SK-N-SH (cell line): Measurements from ENCODE around the gene OBSCN. TPM values are rescaled to one million over a fixed set of nuclear protein-coding genes. Genes with fewer than 3 reads are reported as not detected.

ENCODE experiments used
- CTCF ChIA-PET: fragments of 300-600, 350-600 bp; formaldehyde crosslinking; extraction: SDS; loops from one replicate; lab custom pipeline; 2021; lab: Yijun Ruan, JAX
- POLR2A ChIA-PET: fragments of 350-600 bp; sonication (Branson Sonifier 250); formaldehyde crosslinking; extraction: SDS; loops from one replicate; lab custom pipeline; 2020; ENCODE audit warnings: antibody characterized with exemption, inconsistent platforms; lab: Yijun Ruan, JAX
- DNase-seq: peaks from one replicate; pipeline ENCODE4 v3.0.0; 2012
- H2AFZ ChIP-seq: fragments of 200-600 bp; sonication (generic); 2 replicates; pipeline ENCODE4 v1.8.1; 2016; ENCODE audit warnings: antibody characterized with exemption, mild to moderate bottlenecking, low read depth
- H3F3A ChIP-seq: fragments of 200-600 bp; sonication (generic); replicated peaks from 2 replicates; pipeline ENCODE3; 2016; ENCODE audit warnings: antibody characterized with exemption, mild to moderate bottlenecking; ENCODE audit not compliant: insufficient read depth
- H3K27ac ChIP-seq, 2 experiments: fragments of 200-500 bp in 1 of 2; fragments of 200-600 bp in 1 of 2; sonication (Bioruptor generic) in 1 of 2; sonication (generic), shearing (Covaris generic) in 1 of 2; 2 replicates each; pipeline versions ENCODE4 v1.5.1 to v1.6.1; 2014 to 2016; ENCODE audit warnings: low read depth in 2 of 2, inconsistent platforms in 1 of 2, low read length in 1 of 2, mild to moderate bottlenecking in 1 of 2, mixed read lengths in 1 of 2
- H3K27me3 ChIP-seq: fragments of 200-600 bp; sonication (generic), shearing (Covaris generic); 2 replicates; pipeline ENCODE4 v1.6.1; 2016; ENCODE audit warnings: mixed run types; ENCODE audit not compliant: insufficient read depth
- H3K36me3 ChIP-seq, 2 experiments: fragments of 200-500 bp in 1 of 2; fragments of 200-600 bp in 1 of 2; sonication (Bioruptor generic) in 1 of 2; sonication (generic) in 1 of 2; replicated peaks in 1 of 2; 2 replicates each; pipeline versions ENCODE3 to v1.5.1; 2014 to 2016; ENCODE audit warnings: low read length in 1 of 2, mild to moderate bottlenecking in 1 of 2; ENCODE audit not compliant: insufficient read depth in 2 of 2, control insufficient read depth in 1 of 2
- H3K4me1 ChIP-seq, 2 experiments: fragments of 200-500 bp in 1 of 2; fragments of 200-600 bp in 1 of 2; sonication (Bioruptor generic) in 1 of 2; sonication (generic), shearing (Covaris generic) in 1 of 2; 2 replicates each; pipeline versions ENCODE4 v1.5.1 to v1.6.1; 2014 to 2016; ENCODE audit warnings: low read depth in 1 of 2, low read length in 1 of 2, mixed run types in 1 of 2; ENCODE audit not compliant: insufficient read depth in 2 of 2, control insufficient read depth in 1 of 2
- H3K4me2 ChIP-seq: fragments of 200-600 bp; sonication (generic), shearing (Covaris generic); 2 replicates; pipeline ENCODE4 v1.6.1; 2017; ENCODE audit warnings: mixed run types
- H3K4me3 ChIP-seq, 2 experiments: fragments of 200-500 bp in 1 of 2; fragments of 200-600 bp in 1 of 2; sonication (Bioruptor generic) in 1 of 2; sonication (generic), shearing (Covaris generic) in 1 of 2; 2 replicates each; pipeline versions ENCODE4 v1.5.1 to v1.8.1; 2014 to 2016; ENCODE audit warnings: low read depth in 2 of 2, inconsistent platforms in 1 of 2, low read length in 1 of 2, mild to moderate bottlenecking in 1 of 2, mixed read lengths in 1 of 2, moderate library complexity in 1 of 2
- H3K79me2 ChIP-seq: fragments of 200-600 bp; sonication (generic); 2 replicates; pipeline ENCODE4 v1.8.1; 2017; ENCODE audit warnings: mild to moderate bottlenecking; ENCODE audit not compliant: insufficient read depth
- H3K9ac ChIP-seq: fragments of 200-600 bp; sonication (generic); 2 replicates; pipeline ENCODE4 v1.6.1; 2017; ENCODE audit warnings: mixed run types
- H3K9me2 ChIP-seq: fragments of 200-600 bp; sonication (generic); 2 replicates; pipeline ENCODE4 v1.6.1; 2017; ENCODE audit warnings: mixed run types
- H3K9me3 ChIP-seq: fragments of 200-600 bp; sonication (generic); 2 replicates; pipeline ENCODE4 v1.6.1; 2017; ENCODE audit warnings: mixed run types, mild to moderate bottlenecking, moderate library complexity
- H4K20me1 ChIP-seq: fragments of 200-600 bp; sonication (generic); 2 replicates; pipeline ENCODE4 v1.6.1; 2017; ENCODE audit warnings: mild to moderate bottlenecking, mixed run types; ENCODE audit not compliant: insufficient read depth
- ELF1 ChIP-seq: IDR thresholded peaks from 2 replicates; pipeline ENCODE4 v1.4.0; 2012
- GABPA ChIP-seq: IDR thresholded peaks from 2 replicates; pipeline ENCODE4 v1.4.0; 2012; ENCODE audit warnings: low read depth, mild to moderate bottlenecking
- GATA2 ChIP-seq: sonication (generic); formaldehyde crosslinking; IDR thresholded peaks from 2 replicates; pipeline ENCODE4 v1.5.0; 2020; ENCODE audit warnings: mild to moderate bottlenecking, missing genetic modification reagents
- IRF3 ChIP-seq: fragments of 150-350 bp; IDR thresholded peaks from 2 replicates; pipeline ENCODE4 v1.6.1; 2016; ENCODE audit warnings: mild to moderate bottlenecking, low read depth, low read length
- JUND ChIP-seq: IDR thresholded peaks from 2 replicates; pipeline ENCODE4 v1.4.0; 2012
- MXI1 ChIP-seq: IDR thresholded peaks from 2 replicates; pipeline ENCODE4 v1.6.1; 2012; ENCODE audit warnings: mild to moderate bottlenecking, low read depth, low read length, improper control_type of control experiment
- NFIC ChIP-seq: IDR thresholded peaks from 2 replicates; pipeline ENCODE4 v1.4.0; 2012; ENCODE audit warnings: borderline replicate concordance
- NRF1 ChIP-seq: IDR thresholded peaks from 2 replicates; pipeline ENCODE4 v1.6.1; 2012; ENCODE audit warnings: low read depth, mild to moderate bottlenecking, low read length
- POLR2AphosphoS5 ChIP-seq: IDR thresholded peaks from 2 replicates; pipeline ENCODE4 v1.6.1; 2012; ENCODE audit warnings: low read depth, low read length
- RAD21 ChIP-seq: IDR thresholded peaks from 2 replicates; pipeline ENCODE4 v1.6.1; 2012; ENCODE audit warnings: mild to moderate bottlenecking, low read length
- RFX5 ChIP-seq: IDR thresholded peaks from 2 replicates; pipeline ENCODE4 v1.6.1; 2012; ENCODE audit warnings: mild to moderate bottlenecking, improper control_type of control experiment, low read length
- SIN3A ChIP-seq: IDR thresholded peaks from 2 replicates; pipeline ENCODE4 v1.6.1; 2012; ENCODE audit warnings: low read depth, mild to moderate bottlenecking, low read length, moderate library complexity, borderline replicate concordance
- SMC3 ChIP-seq: IDR thresholded peaks from 2 replicates; pipeline ENCODE4 v1.6.1; 2012; ENCODE audit warnings: low read depth, low read length, improper control_type of control experiment
- TAF1 ChIP-seq: IDR thresholded peaks from 2 replicates; pipeline ENCODE4 v1.6.1; 2012; ENCODE audit warnings: low read depth, mild to moderate bottlenecking, low read length, moderate library complexity, borderline replicate concordance
- TCF12 ChIP-seq: IDR thresholded peaks from 2 replicates; pipeline ENCODE4 v1.4.0; 2012
- WGBS: methylation state at CpG from one replicate; pipeline ENCODE4 v1.1.6; 2017; ENCODE audit warnings: low lambda C conversion rate; 5-methylcytosine and 5-hydroxymethylcytosine counted together
- polyA plus RNA-seq, 3 experiments: library from polyadenylated mRNA; depleted of rRNA; stranded (reverse); fragments of >200 nt; gene quantifications; 2 replicates each; pipeline ENCODE4 v1.2.3, GENCODE V29; 2012

Gene OBSCN
- polyA plus RNA-seq, 1 of the 3 experiments (the other 2 are of a cell fraction) = 4.0 TPM

DNA sequence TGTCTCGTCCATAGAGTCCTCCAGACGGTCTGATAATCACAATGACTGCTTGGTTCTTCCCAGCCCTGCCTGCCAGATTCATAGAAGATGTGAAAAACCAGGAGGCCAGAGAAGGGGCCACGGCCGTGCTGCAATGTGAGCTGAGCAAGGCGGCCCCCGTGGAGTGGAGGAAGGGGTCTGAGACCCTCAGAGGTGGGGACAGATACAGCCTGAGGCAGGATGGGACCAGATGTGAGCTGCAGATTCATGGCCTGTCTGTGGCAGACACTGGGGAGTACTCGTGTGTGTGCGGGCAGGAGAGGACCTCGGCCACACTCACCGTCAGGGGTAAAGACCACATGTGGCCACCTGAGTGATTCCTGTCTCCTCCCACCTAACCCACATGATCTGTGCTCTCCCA, 86.9 kb downstream of the OBSCN start:
- H3K27ac ChIP-seq = no peak overlapping the region
- H3K9me2 ChIP-seq = no peaks in the 10 kb centered on the region
- H2AFZ ChIP-seq = no peak overlapping the region
- no peaks in the 10 kb centered on the region for H3F3A ChIP-seq
- H3K36me3 ChIP-seq = no peaks in the 10 kb centered on the region
- CTCF ChIA-PET = no interaction called here
- POLR2A ChIA-PET = no interaction called here
- DNase-seq = no peak
- no peak for TF ChIP-seq SIN3A
- TF ChIP-seq ELF1 = no peak
- no peak for TF ChIP-seq TCF12
- TF ChIP-seq SMC3 = no peak
- no peak for TF ChIP-seq NFIC
- TF ChIP-seq JUND = no peak
- no peak for TF ChIP-seq RFX5
- TF ChIP-seq RAD21 = no peak
- TF ChIP-seq NRF1 = no peak
- no peak for TF ChIP-seq MXI1
- no peak for TF ChIP-seq GATA2 (CRISPR knock-in tag)
- no peak for TF ChIP-seq GABPA
- WGBS = 68% methylated on average over 10 of the region's 10 CpGs
- H3K9ac ChIP-seq = no peak overlapping the region
- H3K4me2 ChIP-seq = no peak overlapping the region
- H3K4me3 ChIP-seq = no peak overlapping the region
- H4K20me1 ChIP-seq = no peaks in the 10 kb centered on the region
- H3K79me2 ChIP-seq = no peaks in the 10 kb centered on the region
- no peaks in the 10 kb centered on the region for H3K9me3 ChIP-seq
- H3K4me1 ChIP-seq = no peaks in the 10 kb centered on the region
- H3K27me3 ChIP-seq = no peaks in the 10 kb centered on the region

GRCh38 chr1:228295201-228295600, 87.4 kb downstream of the OBSCN start:
- CTCF ChIA-PET = no interaction called here
- no peaks in the 10 kb centered on the region for H4K20me1 ChIP-seq
- H3K9me2 ChIP-seq = no peaks in the 10 kb centered on the region
- H3K36me3 ChIP-seq = no peaks in the 10 kb centered on the region
- no peaks in the 10 kb centered on the region for H3K27me3 ChIP-seq
- POLR2A ChIA-PET = no interaction called here
- no peaks in the 10 kb centered on the region for H3K79me2 ChIP-seq
- no peaks in the 10 kb centered on the region for H3K4me1 ChIP-seq
- TF ChIP-seq NFIC (no peak), GATA2 (CRISPR knock-in tag) (no peak), POLR2AphosphoS5 (no peak), TAF1 (no peak), IRF3 (no peak)
- no peak overlapping the region for H3K4me2 ChIP-seq
- DNase-seq = no peak
- no peak overlapping the region for H3K9ac ChIP-seq
- no peaks in the 10 kb centered on the region for H3F3A ChIP-seq
- no peaks in the 10 kb centered on the region for H3K9me3 ChIP-seq
- 74% methylated on average over 4 of the region's 5 CpGs for WGBS
- H2AFZ ChIP-seq = no peak overlapping the region
- no peak overlapping the region for H3K27ac ChIP-seq
- H3K4me3 ChIP-seq = no peak overlapping the region
